Gastrocnemius medialis (tissue), 4 donors: Measurements from ENCODE around the gene B3GAT1. TPM values are rescaled to one million over a fixed set of nuclear protein-coding genes. Genes with fewer than 3 reads are reported as not detected.

ENCODE experiments used
- ATAC-seq, 2 donors: fragments of 150-250 bp; one replicate each; pipeline ENCODE4 v1.9.1; 2016
- DNase-seq, 2 donors: peaks; one replicate each; pipeline ENCODE4 v3.0.0-alpha.2; 2019
- H3K27ac ChIP-seq, 4 donors: fragments of 200-600 bp; sonication (generic); 1 replicate in 1 of 4; 2 replicates in 3 of 4; pipeline ENCODE4 v1.5.1; 2016 to 2018; ENCODE audit warnings: mild to moderate bottlenecking in 2 of 4, moderate library complexity in 1 of 4
- H3K27me3 ChIP-seq, 3 donors: fragments of 200-600 bp; sonication (generic) in 2 of 3; 1 replicate in 1 of 3; 2 replicates in 2 of 3; pipeline versions ENCODE4 v1.5.1 to v1.6.0; 2016 to 2019; ENCODE audit warnings: mild to moderate bottlenecking in 1 of 3, moderate library complexity in 1 of 3
- H3K36me3 ChIP-seq, 2 donors: fragments of 200-600 bp; sonication (generic) in 1 of 2; one replicate each; pipeline ENCODE4 v1.5.1; 2017 to 2018
- H3K4me1 ChIP-seq, 2 donors: fragments of 200-600 bp; sonication (generic) in 1 of 2; one replicate each; pipeline ENCODE4 v1.5.1; 2016 to 2017; ENCODE audit warnings: mild to moderate bottlenecking in 2 of 2
- H3K4me3 ChIP-seq, 4 donors: fragments of 200-600 bp; sonication (generic) in 3 of 4; 1 replicate in 1 of 4; 2 replicates in 3 of 4; pipeline ENCODE4 v1.5.1; 2016 to 2019; ENCODE audit warnings: mild to moderate bottlenecking in 2 of 4
- H3K9me3 ChIP-seq, 3 donors: fragments of 200-600 bp; sonication (generic) in 2 of 3; 1 replicate in 1 of 3; 2 replicates in 2 of 3; pipeline ENCODE4 v1.5.1; 2016 to 2019
- POLR2A ChIP-seq, 2 donors: fragments of 450-650 bp; IDR thresholded peaks; one replicate each; pipeline ENCODE4 v1.6.1; 2017; ENCODE audit warnings: antibody characterized with exemption in 2 of 2, mild to moderate bottlenecking in 2 of 2, moderate library complexity in 2 of 2
- in situ Hi-C, 4 donors: fragments of 200-750 bp; cut with MboI; loops; one replicate each; pipeline versions ENCODE4 v1.15.0 to v1.8.0; 2017; ENCODE audit warnings: low sequenced_read_pairs in 4 of 4
- intact Hi-C: fragments of 100-400 bp; cut with DNase I; formaldehyde crosslinking; loops from one replicate; pipeline ENCODE4 v1.15.1; 2023; ENCODE audit warnings: low total_unique reads
- total RNA-seq, 4 donors: library from RNA; depleted of rRNA; stranded (reverse); fragments of >200 nt; gene quantifications; one replicate each; pipeline versions ENCODE4 v1.1.0 to v1.2.3, GENCODE V29; 2016
- TF ChIP-seq, protein P1 (sequence below), 5 experiments: fragments of 450-650 bp in 3 of 5; fragments of 200-600 bp in 2 of 5; sonication (generic) in 2 of 5; IDR thresholded peaks in 4 of 5; conservative IDR thresholded peaks in 1 of 5; 1 replicate in 4 of 5; 2 replicates in 1 of 5; pipeline ENCODE4 v1.5.1; 2016 to 2019; ENCODE audit warnings: antibody characterized with exemption in 5 of 5, mild to moderate bottlenecking in 3 of 5, moderate library complexity in 3 of 5

The B3GAT1 gene
- total RNA-seq, 4 donors from 2014 or later, result 0.10 TPM; not detected in 3

DNA sequence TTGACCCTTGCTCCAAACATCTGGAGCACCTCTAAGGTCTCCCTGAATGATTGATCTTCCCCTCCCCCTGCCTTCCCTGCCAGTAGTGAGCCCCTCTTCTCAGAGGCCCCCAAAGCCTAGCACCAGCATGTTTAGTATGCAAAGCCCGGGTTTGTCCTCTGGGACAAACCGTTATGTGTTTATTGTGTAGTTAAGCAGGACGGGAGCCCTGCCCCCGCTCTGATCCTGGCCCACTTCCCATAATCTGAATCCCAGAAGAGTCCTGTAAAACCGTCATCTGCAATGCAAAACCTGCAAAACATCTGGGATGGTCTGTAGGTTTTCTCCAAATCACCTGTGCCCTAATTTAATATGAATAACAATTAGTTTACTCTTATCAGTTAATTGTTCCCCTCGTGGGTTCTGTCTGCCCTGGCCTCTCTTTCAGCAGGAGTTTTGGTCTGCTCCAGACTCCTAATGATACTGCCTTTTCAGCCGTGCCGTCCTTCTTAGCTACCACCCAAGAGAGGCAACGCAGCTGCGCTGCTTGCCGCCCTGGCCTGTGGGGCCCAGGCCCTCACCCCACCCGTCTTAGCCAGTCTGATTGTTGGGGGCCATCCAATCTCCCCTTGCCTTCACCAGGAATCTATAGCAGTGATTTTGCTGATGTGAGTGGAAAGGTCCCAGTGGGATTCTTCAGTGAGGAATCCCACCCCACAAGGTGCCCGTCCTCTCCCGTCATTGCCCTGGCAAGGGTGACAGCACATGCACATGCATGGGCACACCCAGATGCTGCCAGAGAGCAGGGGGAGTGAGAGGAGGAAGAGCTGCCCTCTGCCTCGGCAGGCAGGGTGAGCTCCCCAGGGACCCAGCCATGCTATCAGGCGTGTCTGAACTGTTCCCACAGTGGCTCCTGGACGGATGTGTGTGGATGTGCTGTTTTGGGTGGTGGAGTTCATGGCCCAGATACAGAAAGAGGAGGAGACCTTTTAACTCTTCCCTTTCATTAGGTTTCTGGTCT is 3.0 kb upstream of the B3GAT1 start:
- ATAC-seq, result no peak
- H3K9me3 ChIP-seq, result no peaks in the 10 kb centered on the region
- peaks cover 6% of the 10 kb centered on the region in 2 donors for H3K4me1 ChIP-seq
- H3K36me3 ChIP-seq, result no peaks in the 10 kb centered on the region
- H3K27me3 ChIP-seq, result peaks cover 45 to 53% (median 51%) of the 10 kb centered on the region in 3 donors
- no peak overlapping the region for H3K4me3 ChIP-seq
- in situ Hi-C loops (no loop called here), intact Hi-C loops (no loop called here)
- DNase-seq, result no peak
- no peak for TF ChIP-seq POLR2A (IDR thresholded peaks at IDR 0.05)
- TF ChIP-seq, protein P1, sequence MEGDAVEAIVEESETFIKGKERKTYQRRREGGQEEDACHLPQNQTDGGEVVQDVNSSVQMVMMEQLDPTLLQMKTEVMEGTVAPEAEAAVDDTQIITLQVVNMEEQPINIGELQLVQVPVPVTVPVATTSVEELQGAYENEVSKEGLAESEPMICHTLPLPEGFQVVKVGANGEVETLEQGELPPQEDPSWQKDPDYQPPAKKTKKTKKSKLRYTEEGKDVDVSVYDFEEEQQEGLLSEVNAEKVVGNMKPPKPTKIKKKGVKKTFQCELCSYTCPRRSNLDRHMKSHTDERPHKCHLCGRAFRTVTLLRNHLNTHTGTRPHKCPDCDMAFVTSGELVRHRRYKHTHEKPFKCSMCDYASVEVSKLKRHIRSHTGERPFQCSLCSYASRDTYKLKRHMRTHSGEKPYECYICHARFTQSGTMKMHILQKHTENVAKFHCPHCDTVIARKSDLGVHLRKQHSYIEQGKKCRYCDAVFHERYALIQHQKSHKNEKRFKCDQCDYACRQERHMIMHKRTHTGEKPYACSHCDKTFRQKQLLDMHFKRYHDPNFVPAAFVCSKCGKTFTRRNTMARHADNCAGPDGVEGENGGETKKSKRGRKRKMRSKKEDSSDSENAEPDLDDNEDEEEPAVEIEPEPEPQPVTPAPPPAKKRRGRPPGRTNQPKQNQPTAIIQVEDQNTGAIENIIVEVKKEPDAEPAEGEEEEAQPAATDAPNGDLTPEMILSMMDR (IDR thresholded peaks at IDR 0.05 in 4 of 5, conservative IDR thresholded peaks at IDR 0.05 in 1 of 5), result no peak
- no peak overlapping the region for H3K27ac ChIP-seq

- Histone ChIP-seq H3K27ac (no peak overlapping the region), H3K4me3 (no peak overlapping the region), H3K4me1 (peaks cover 6% of the 10 kb centered on the region in 2 donors), H3K27me3 (peaks cover 48 to 57% (median 53%) of the 10 kb centered on the region in 3 donors), H3K9me3 (no peaks in the 10 kb centered on the region), H3K36me3 (no peaks in the 10 kb centered on the region)
- intact Hi-C loops, result no loop called here
- DNase-seq (no peak), ATAC-seq (no peak)
- no peak for TF ChIP-seq POLR2A (IDR thresholded peaks at IDR 0.05)
- TF ChIP-seq, protein P1 (IDR thresholded peaks at IDR 0.05 in 4 of 5, conservative IDR thresholded peaks at IDR 0.05 in 1 of 5), result no peak
- in situ Hi-C loops, result no loop called here
Measured at GRCh38 chr11:134413826-134414731, 2.0 kb upstream of the B3GAT1 start.

DNA sequence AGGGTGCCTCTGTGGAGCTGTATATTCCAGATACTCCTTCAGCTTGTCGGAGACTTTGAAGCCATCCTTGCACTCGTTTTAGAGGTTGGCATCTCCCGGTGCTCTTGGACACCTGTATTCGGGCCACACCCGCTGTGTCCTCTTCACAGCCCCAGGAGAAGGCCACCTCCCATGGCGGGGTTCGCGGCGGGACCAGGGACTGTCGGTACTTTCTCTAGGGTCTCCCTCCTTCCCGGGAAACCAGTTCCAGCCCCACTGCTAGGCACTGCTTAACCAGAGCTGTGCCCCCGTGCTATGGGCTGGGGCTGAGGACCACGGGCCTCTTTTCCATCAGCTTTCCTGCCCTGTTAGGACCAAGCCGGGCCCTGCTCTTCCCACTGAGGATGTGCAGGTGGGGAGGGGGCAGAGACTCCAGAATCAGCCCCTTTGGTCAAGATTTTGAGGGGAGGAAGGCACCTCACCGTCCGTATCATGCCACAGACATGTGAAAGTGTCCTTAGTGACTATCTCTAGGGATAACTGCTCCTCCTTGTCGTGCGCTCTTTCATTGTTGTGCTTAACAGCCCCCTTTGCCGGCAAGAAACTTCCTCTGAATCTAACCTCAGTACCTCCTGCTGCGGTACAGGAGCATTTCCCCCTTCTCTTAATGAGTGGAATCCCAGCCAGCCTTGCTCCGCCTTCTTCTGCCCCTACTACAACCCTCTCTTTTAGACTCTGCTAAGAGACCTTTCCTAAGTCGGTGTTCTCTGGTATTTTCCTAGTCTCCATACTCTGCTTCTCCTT is 1.2 kb upstream of the B3GAT1 start:
- Histone ChIP-seq H3K9me3 (no peaks in the 10 kb centered on the region), H3K27ac (no peak overlapping the region), H3K36me3 (no peaks in the 10 kb centered on the region), H3K4me1 (peaks cover 6% of the 10 kb centered on the region in 2 donors), H3K4me3 (no peak overlapping the region), H3K27me3 (peaks cover 48 to 57% (median 53%) of the 10 kb centered on the region in 3 donors)
- ATAC-seq (no peak), DNase-seq (no peak)
- intact Hi-C loops (no loop called here), in situ Hi-C loops (no loop called here)
- no peak for TF ChIP-seq POLR2A (IDR thresholded peaks at IDR 0.05)
- TF ChIP-seq, protein P1 (IDR thresholded peaks at IDR 0.05 in 4 of 5, conservative IDR thresholded peaks at IDR 0.05 in 1 of 5), result no peak

GRCh38 chr11:134410766-134411165 is 1.3 kb downstream of the B3GAT1 start:
- peaks cover 6% of the 10 kb centered on the region in 2 donors for H3K4me1 ChIP-seq
- peaks cover 58% of the 10 kb centered on the region in 3 donors for H3K27me3 ChIP-seq
- H3K36me3 ChIP-seq, result no peaks in the 10 kb centered on the region
- ATAC-seq (no peak), DNase-seq (no peak)
- no peak overlapping the region for H3K4me3 ChIP-seq
- TF ChIP-seq POLR2A (IDR thresholded peaks at IDR 0.05), result no peak
- TF ChIP-seq, protein P1 (IDR thresholded peaks at IDR 0.05 in 4 of 5, conservative IDR thresholded peaks at IDR 0.05 in 1 of 5), result no peak
- no peak overlapping the region for H3K27ac ChIP-seq
- in situ Hi-C loops, result no loop called here
- intact Hi-C loops, result no loop called here
- no peaks in the 10 kb centered on the region for H3K9me3 ChIP-seq
